Spleen (tissue), 7 donors: ENCODE data around the gene CSNK1D.

Experiments
- POLR2AphosphoS5 ChIP-seq, 3 donors: sonication (generic); formaldehyde crosslinking; IDR thresholded peaks; one replicate each; pipeline ENCODE4 v1.5.1; 2017; ENCODE audit warnings: antibody characterized with exemption in 3 of 3
- TF ChIP-seq, protein P1 (sequence below), 11 experiments: fragments of 200-600 bp in 7 of 11; fragments of 450-650 bp in 4 of 11; sonication (generic) in 4 of 11; IDR thresholded peaks in 8 of 11; conservative IDR thresholded peaks in 3 of 11; 1 replicate in 7 of 11; 2 replicates in 4 of 11; pipeline versions ENCODE4 v1.4.0 to v1.8.0; 2016 to 2021; ENCODE audit warnings: antibody characterized with exemption in 11 of 11, inconsistent platforms in 4 of 11, mild to moderate bottlenecking in 1 of 11
- donor health status: DM: no; HTN: no; CAD: no; lungs with moderate emphysema.
- donor health status: DM: no; HTN: no; CAD: no.
- donor health status: DM: no; HTN: no; CAD: no.

DNA sequence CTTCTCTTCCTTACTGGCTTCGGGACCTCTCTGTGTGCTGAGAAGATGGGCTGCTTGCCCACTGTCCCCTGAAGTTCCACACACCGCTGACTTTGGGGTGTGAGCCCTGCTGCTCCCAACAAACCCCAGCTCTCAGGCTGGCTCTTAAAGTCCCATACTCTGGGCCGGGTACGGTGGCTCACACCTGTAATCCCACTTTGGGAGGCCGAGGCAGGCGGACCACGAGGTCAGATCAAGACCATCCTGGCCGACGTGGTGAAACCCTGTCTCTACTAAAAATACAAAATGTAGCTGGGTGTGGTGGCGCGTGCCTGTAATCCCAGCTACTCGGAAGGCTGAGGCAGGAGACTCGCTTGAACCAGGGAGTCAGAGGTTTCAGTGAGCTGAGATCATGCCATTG lies 26.7 kb upstream of the CSNK1D start:
- TF ChIP-seq, protein P1, sequence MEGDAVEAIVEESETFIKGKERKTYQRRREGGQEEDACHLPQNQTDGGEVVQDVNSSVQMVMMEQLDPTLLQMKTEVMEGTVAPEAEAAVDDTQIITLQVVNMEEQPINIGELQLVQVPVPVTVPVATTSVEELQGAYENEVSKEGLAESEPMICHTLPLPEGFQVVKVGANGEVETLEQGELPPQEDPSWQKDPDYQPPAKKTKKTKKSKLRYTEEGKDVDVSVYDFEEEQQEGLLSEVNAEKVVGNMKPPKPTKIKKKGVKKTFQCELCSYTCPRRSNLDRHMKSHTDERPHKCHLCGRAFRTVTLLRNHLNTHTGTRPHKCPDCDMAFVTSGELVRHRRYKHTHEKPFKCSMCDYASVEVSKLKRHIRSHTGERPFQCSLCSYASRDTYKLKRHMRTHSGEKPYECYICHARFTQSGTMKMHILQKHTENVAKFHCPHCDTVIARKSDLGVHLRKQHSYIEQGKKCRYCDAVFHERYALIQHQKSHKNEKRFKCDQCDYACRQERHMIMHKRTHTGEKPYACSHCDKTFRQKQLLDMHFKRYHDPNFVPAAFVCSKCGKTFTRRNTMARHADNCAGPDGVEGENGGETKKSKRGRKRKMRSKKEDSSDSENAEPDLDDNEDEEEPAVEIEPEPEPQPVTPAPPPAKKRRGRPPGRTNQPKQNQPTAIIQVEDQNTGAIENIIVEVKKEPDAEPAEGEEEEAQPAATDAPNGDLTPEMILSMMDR (IDR thresholded peaks at IDR 0.05 in 8 of 11, conservative IDR thresholded peaks at IDR 0.05 in 3 of 11): no peak
- TF ChIP-seq POLR2AphosphoS5 (IDR thresholded peaks at IDR 0.05): no peak
